Caco-2 (cell line): ENCODE data around the gene HSPB2. TPM values are rescaled to one million over a fixed set of nuclear protein-coding genes. Genes with fewer than 3 reads are reported as not detected.

Experiments
- BruUV-seq: library from RNA; stranded (reverse); fragments of 400-500 nt; replicated peaks from 2 replicates; lab custom pipeline; 2021; lab: Mats Ljungman, UMichigan
- CTCF ChIA-PET: fragments of 300-600 bp; sonication (Branson Sonifier 250); formaldehyde crosslinking; loops from one replicate; lab custom pipeline; 2022; ENCODE audit warnings: antibody characterized with exemption; lab: Charles Lee
- POLR2A ChIA-PET: fragments of 300-600 bp; sonication (Branson Sonifier 250); formaldehyde crosslinking; loops from one replicate; lab custom pipeline; 2022; ENCODE audit warnings: antibody characterized with exemption; lab: Charles Lee
- DNase-seq, 2 experiments: peaks; one replicate each; pipeline versions ENCODE4 v3.0.0 to v3.0.0-alpha.2; 2020 to 2022
- H3K27me3 ChIP-seq: replicated peaks from 2 replicates; pipeline ENCODE4 v1.6.0; 2011; ENCODE audit warnings: low read length; ENCODE audit not compliant: control insufficient read depth, insufficient read depth
- H3K36me3 ChIP-seq: 2 replicates; pipeline ENCODE4 v1.5.1; 2011; ENCODE audit warnings: low read length; ENCODE audit not compliant: control insufficient read depth, insufficient read depth
- H3K4me1 ChIP-seq: fragments of 250-450 bp; sonication (Bioruptor Pico); 2 replicates; pipeline ENCODE4 v1.5.1; 2020; ENCODE audit warnings: mild to moderate bottlenecking
- H3K4me3 ChIP-seq: 2 replicates; pipeline ENCODE4 v1.5.1; 2011; ENCODE audit warnings: low read depth, mild to moderate bottlenecking, control low read depth, low read length
- H3K9me3 ChIP-seq: fragments of 250-450 bp; sonication (Bioruptor Pico); 2 replicates; pipeline ENCODE4 v1.5.1; 2020; ENCODE audit warnings: mild to moderate bottlenecking, moderate library complexity
- H3K27ac Mint-ChIP-seq: one replicate; pipeline ENCODE4 v1.8.0; 2022; ENCODE audit warnings: mixed read lengths; ENCODE audit not compliant: unreplicated experiment
- H3K27me3 Mint-ChIP-seq: one replicate; pipeline ENCODE4 v1.8.0; 2022; ENCODE audit warnings: mixed read lengths; ENCODE audit not compliant: insufficient read depth, unreplicated experiment
- H3K36me3 Mint-ChIP-seq: one replicate; pipeline ENCODE4 v1.8.0; 2022; ENCODE audit warnings: mild to moderate bottlenecking, mixed read lengths; ENCODE audit not compliant: insufficient read depth, unreplicated experiment
- H3K4me1 Mint-ChIP-seq: one replicate; pipeline ENCODE4 v1.8.0; 2022; ENCODE audit warnings: low read depth, mixed read lengths; ENCODE audit not compliant: unreplicated experiment
- H3K4me3 Mint-ChIP-seq: one replicate; pipeline ENCODE4 v1.8.0; 2022; ENCODE audit warnings: mild to moderate bottlenecking, moderate library complexity, mixed read lengths; ENCODE audit not compliant: unreplicated experiment
- H3K9me3 Mint-ChIP-seq: one replicate; pipeline ENCODE4 v1.8.0; 2022; ENCODE audit warnings: mixed read lengths; ENCODE audit not compliant: unreplicated experiment
- intact Hi-C: fragments of 100-400 bp; cut with micrococcal nuclease; formaldehyde crosslinking; loops from one replicate; pipeline ENCODE4 v1.10.0; 2022; ENCODE audit not compliant: unreplicated experiment
- total RNA-seq: library from RNA; stranded (reverse); gene quantifications from 2 replicates; pipeline ENCODE4 v1.2.3, GENCODE V29; 2022
- TF ChIP-seq, protein P1 (sequence below), 2 experiments: fragments of 200-600 bp in 1 of 2; IDR thresholded peaks; 1 replicate in 1 of 2; 2 replicates in 1 of 2; pipeline versions ENCODE4 v1.5.1 to v1.8.0; 2011 to 2022; ENCODE audit warnings: antibody characterized with exemption in 1 of 2, control low read depth in 1 of 2, inconsistent platforms in 1 of 2, low read depth in 1 of 2, low read length in 1 of 2, mild to moderate bottlenecking in 1 of 2, moderate library complexity in 1 of 2; ENCODE audit not compliant: insufficient read depth in 1 of 2, severe bottlenecking in 1 of 2, unreplicated experiment in 1 of 2

Gene HSPB2
- total RNA-seq, 1 experiment from 2014 or later = not detected

GRCh38 chr11:111886844-111887243, 25.7 kb upstream of the HSPB2 start:
- H3K4me1 Mint-ChIP-seq = no peaks in the 10 kb centered on the region
- Histone ChIP-seq H3K4me1 (no peaks in the 10 kb centered on the region), H3K36me3 (no peaks in the 10 kb centered on the region), H3K27me3 (no peaks in the 10 kb centered on the region), H3K9me3 (peaks cover 3% of the 10 kb centered on the region; the same call in 1 of the 2 replicates), H3K4me3 (no peak overlapping the region)
- no peak overlapping the region for H3K4me3 Mint-ChIP-seq
- CTCF ChIA-PET = interaction anchor here (0.8 kb wide), 1 partner anchor 95 kb away, joined by 3 read pairs; no protein-coding TSS in a partner anchor
- TF ChIP-seq, protein P1, sequence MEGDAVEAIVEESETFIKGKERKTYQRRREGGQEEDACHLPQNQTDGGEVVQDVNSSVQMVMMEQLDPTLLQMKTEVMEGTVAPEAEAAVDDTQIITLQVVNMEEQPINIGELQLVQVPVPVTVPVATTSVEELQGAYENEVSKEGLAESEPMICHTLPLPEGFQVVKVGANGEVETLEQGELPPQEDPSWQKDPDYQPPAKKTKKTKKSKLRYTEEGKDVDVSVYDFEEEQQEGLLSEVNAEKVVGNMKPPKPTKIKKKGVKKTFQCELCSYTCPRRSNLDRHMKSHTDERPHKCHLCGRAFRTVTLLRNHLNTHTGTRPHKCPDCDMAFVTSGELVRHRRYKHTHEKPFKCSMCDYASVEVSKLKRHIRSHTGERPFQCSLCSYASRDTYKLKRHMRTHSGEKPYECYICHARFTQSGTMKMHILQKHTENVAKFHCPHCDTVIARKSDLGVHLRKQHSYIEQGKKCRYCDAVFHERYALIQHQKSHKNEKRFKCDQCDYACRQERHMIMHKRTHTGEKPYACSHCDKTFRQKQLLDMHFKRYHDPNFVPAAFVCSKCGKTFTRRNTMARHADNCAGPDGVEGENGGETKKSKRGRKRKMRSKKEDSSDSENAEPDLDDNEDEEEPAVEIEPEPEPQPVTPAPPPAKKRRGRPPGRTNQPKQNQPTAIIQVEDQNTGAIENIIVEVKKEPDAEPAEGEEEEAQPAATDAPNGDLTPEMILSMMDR (IDR thresholded peaks at IDR 0.05; ENCODE audit: insufficient read depth in 1 of 2, low read depth in 1 of 2, low read length in 1 of 2, severe bottlenecking in 1 of 2, unreplicated experiment in 1 of 2) = no peak
- H3K27ac Mint-ChIP-seq = no peak overlapping the region
- BruUV-seq = no TSS peak
- peaks cover 5% of the 10 kb centered on the region for H3K27me3 Mint-ChIP-seq
- no peak for DNase-seq
- POLR2A ChIA-PET = no interaction called here
- H3K36me3 Mint-ChIP-seq = no peaks in the 10 kb centered on the region
- intact Hi-C loops = no loop called here
- H3K9me3 Mint-ChIP-seq = no peaks in the 10 kb centered on the region

- intact Hi-C loops = no loop called here
- Mint-ChIP-seq H3K9me3 (no peaks in the 10 kb centered on the region), H3K4me3 (no peak overlapping the region), H3K27me3 (peaks cover 14% of the 10 kb centered on the region), H3K36me3 (no peaks in the 10 kb centered on the region), H3K4me1 (no peaks in the 10 kb centered on the region), H3K27ac (no peak overlapping the region)
- POLR2A ChIA-PET = interaction anchor here (0.6 kb wide), 1 partner anchor 307 kb away, joined by 3 read pairs; no protein-coding TSS in a partner anchor
- CTCF ChIA-PET = no interaction called here
- no peaks in the 10 kb centered on the region for H3K9me3 ChIP-seq
- no TSS peak for BruUV-seq
- no peaks in the 10 kb centered on the region for H3K4me1 ChIP-seq
- TF ChIP-seq, protein P1 (IDR thresholded peaks at IDR 0.05; ENCODE audit: insufficient read depth in 1 of 2, low read depth in 1 of 2, low read length in 1 of 2, severe bottlenecking in 1 of 2, unreplicated experiment in 1 of 2) = no peak
- no peak for DNase-seq
- H3K4me3 ChIP-seq = no peak overlapping the region
- no peaks in the 10 kb centered on the region for H3K36me3 ChIP-seq
- H3K27me3 ChIP-seq = no peaks in the 10 kb centered on the region
Observed at GRCh38 chr11:111905411-111905810, 7.1 kb upstream of the HSPB2 start.

DNA sequence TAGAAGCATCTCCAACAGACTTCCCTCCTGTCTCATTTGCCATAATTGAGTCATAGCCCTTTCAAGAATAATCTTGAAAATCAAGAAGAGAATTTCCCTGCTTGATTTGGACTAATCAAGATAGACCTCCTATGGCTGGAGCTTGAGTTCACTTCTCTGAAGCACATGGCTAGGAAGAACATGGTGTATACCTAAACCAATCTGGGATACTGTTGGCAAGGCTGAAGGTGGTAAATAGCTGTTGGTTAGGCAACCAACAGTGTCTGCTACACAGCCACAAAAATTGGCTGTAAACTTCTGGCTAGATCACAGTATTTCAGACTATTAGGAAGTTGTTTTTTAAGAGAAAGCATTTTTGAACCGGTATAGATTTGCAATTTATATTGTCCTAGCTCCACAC, 5.9 kb upstream of the HSPB2 start:
- Histone ChIP-seq H3K4me3 (no peak overlapping the region), H3K4me1 (peaks cover 7% of the 10 kb centered on the region), H3K9me3 (no peaks in the 10 kb centered on the region), H3K27me3 (no peaks in the 10 kb centered on the region), H3K36me3 (no peaks in the 10 kb centered on the region)
- ChIA-PET CTCF (no interaction called here), POLR2A (no interaction called here)
- TF ChIP-seq, protein P1 (IDR thresholded peaks at IDR 0.05; ENCODE audit: insufficient read depth in 1 of 2, low read depth in 1 of 2, low read length in 1 of 2, severe bottlenecking in 1 of 2, unreplicated experiment in 1 of 2) = no peak
- H3K36me3 Mint-ChIP-seq = no peaks in the 10 kb centered on the region
- no peak for DNase-seq
- peaks cover 10% of the 10 kb centered on the region for H3K27me3 Mint-ChIP-seq
- intact Hi-C loops = no loop called here
- H3K9me3 Mint-ChIP-seq = no peaks in the 10 kb centered on the region
- no peak overlapping the region for H3K27ac Mint-ChIP-seq
- no TSS peak for BruUV-seq
- peaks cover 7% of the 10 kb centered on the region for H3K4me1 Mint-ChIP-seq
- H3K4me3 Mint-ChIP-seq = no peak overlapping the region
